NCI-H2227 treated with DMSO at 0.1 percent for 48 hours (cell line): ENCODE data around the gene TTC8.
"Not testable (repeated sequence)": the region's sequence is repeated elsewhere in the genome, so short reads cannot be mapped to it uniquely, and the experiment has no call there.

ENCODE experiments used
- DNase-seq: peaks from one replicate; lab custom pipeline; 2025; lab: John Stamatoyannopoulos, UW

TTC8 gene

DNA sequence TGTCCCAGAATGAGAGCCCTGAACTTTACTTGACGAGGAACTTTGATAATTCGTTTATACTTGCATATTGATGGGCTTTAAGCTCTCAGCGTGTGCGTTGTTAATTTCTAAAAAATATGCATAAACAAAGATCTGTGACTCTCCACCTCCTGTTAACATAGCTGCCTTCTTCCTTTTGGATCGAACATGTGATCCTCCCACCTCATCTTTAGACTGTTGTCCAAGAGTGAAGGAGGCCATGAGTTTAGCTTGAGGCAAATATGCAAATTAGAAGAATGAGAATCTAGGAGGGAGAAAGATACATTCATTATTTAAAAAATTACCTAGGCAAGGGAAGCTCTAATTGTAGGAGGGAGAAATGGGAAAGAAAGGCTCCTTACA is 617 bp downstream of the TTC8 start:
- DNase-seq = no peak

GRCh38 chr14:88825503-88825902 is 1.1 kb downstream of the TTC8 start:
- DNase-seq = peak; percentile 52

- DNase-seq = no peak
Observed at GRCh38 chr14:88829188-88829587, 4.7 kb downstream of the TTC8 start.

DNA sequence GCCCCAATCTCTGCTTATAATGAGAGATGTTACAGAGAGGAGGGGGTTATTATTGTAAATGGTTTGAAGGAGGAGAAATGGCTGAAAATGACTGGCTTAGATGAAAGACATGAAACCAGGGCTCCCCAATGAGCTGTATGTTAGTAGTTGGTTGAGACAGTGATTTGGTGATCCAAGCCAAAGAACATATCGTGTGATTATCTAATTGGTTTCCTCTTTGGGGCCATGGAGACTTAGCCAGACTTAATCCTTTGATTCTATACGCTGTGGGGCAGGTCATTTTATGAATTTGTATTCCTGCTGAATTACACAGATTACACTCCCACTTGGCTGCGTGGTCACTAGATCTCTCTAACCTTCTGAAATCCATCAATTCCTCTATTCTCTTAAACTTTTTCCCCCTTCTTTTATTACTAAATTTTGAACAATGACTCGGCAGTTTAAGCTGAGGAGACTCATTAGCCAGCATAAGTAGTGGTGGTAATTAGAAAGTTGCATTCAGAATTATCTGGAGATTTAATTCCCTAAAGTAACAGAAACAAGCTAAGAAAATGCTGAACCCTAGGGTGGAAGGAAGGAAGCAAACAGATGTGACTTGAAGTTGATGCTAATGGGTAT is 5.3 kb downstream of the TTC8 start:
- peak; percentile 46 for DNase-seq

GRCh38 chr14:88831284-88831683 is 6.8 kb downstream of the TTC8 start:
- DNase-seq = no peak

DNA sequence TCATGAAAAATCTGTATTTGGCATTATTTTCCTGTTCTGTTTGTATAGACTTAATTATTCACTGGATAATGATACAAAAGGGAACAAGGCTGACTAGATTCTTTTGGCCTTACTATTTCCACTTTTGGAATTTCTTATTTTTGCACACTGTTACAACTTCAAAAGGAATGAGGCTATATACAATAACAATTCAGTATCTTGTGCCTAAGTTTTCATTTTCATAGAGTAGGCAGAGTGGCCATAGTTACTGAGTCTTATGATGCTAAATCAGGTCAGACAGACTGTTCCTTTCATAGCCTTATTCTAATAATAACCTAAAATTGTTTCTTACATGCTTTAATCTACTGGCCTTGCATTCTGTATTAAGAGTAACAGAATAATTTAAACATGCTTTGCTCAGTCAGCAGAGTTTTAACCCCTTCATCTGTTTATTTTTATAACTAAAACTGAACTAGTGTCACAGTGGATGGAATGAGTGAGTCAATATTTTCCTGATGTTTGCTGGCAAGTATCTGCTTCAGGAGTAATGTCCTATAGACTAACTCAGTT is 10.5 kb downstream of the TTC8 start:
- no peak for DNase-seq

GRCh38 chr14:88835661-88836060 is 11.2 kb downstream of the TTC8 start:
- DNase-seq = no peak

DNA sequence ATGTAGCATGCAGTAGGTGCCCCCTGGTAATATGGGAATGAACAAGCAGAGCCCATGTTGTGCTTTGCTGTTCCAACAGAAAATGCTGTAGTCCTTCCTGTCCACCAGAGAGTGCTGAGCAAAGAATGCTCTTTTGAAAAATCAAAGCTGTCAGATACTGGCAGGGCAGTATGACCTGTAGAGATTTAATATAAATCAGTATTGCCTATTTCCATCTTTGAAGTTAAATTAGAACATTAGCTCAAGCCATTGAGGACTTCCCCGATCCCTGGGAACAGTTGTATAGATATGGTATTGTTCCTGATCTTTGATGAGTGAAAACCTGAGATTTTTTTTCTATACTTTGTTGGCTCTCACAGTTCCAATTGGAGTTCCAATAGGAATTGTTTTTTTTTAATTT is 13.0 kb downstream of the TTC8 start:
- no peak for DNase-seq

DNA sequence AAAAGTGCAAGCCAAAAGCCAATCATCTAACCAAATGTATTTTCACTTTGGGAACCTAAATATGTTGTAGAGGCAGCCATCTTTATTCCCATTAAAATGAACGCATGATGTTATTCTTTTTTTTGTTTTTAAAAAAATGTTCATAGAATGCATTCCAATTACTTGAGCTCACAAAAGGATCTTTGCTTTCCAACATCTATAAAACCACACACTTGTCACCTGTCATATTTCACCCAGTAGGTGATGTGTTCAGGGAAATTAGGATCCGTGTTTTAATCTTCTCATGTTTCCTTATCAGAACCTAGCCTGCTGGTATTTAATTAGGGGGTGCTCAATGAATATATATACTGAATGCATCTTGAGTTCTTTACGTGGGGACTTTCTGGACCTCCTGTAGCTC is 13.6 kb downstream of the TTC8 start:
- no peak for DNase-seq

- no peak for DNase-seq
Observed at GRCh38 chr14:88840926-88841325, 16.5 kb downstream of the TTC8 start.

DNA sequence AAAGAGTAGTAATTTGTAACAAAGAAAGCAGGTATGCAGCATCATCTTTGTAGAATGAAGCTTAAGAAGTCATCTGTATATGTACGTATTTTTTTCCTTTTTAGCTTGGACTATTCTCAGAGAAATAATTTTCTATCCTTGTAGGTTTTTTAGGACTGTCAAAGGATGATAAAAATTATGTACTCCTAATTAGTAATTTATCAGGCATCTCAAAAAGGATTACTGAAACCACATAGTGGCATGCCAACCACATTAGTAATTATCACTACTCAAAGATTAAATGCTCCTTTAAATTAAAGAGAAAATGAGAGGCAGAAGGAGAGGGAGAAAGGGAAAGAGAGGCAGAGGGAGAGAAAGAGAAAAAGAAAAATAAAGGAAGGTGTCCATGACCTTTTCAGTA is 17.3 kb downstream of the TTC8 start:
- DNase-seq = no peak

DNA sequence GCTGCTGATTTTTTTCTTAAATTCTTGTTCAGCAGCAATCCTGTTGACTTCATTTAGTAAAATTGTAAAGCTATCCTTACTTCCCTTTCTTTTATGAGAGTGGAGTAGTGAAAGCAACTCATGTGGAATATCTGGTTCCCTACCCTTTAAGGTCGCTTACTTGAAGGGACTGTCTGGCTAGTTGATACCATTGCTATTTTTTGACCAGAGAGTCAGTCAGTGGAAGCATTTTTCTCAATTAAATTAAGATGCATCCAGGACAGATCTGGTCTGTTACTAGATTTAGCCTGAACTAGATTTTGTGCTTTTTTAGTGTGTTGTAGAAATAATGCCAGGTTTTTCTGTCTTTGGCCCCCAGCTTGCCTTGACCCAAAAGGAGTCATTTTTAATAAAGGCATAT is 18.0 kb downstream of the TTC8 start:
- no peak for DNase-seq

DNA sequence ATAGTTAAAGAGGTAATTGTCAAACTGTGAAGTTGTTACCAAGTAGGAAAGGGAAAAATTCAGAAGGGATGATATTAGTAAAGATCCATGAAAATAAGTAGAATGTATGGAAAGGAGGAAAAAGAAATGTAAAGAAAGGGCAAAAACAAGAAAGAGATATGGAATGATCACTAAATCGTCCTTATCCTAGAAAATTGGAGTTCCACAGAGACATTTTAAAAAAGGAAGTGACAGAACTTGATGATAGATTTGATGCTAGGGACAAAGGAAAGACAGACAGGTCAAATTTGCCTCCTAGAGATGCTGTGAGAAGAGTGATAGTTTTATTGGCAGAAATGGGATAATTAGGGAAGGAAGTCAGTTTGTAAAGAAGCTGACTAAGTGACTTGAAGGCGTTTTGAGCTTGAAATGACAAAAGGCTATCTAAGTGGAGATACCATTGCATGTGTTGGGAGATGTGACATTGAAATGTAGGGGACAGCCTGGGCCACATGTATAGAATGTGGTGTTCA is 20.6 kb downstream of the TTC8 start:
- DNase-seq = no peak

DNA sequence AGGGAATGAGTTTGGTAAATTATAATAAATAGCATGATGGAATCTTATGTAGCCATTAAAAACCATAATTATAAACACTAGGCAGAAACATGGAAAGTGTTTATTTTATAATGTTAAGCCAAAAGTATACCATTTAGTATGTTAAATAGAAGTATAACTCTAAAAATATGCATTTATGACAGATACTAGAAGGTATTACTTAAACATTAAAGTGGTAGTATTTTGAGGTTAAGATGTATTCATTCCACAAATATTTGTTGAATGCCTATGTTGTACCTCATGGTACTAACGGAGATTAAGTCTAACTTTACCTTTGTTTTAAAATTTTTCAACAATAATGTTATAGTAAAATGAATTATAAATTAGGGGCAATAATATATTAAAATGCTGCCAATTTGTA is 24.1 kb downstream of the TTC8 start:
- no peak for DNase-seq

GRCh38 chr14:88849716-88850115 is 25.3 kb downstream of the TTC8 start:
- DNase-seq = no peak

DNA sequence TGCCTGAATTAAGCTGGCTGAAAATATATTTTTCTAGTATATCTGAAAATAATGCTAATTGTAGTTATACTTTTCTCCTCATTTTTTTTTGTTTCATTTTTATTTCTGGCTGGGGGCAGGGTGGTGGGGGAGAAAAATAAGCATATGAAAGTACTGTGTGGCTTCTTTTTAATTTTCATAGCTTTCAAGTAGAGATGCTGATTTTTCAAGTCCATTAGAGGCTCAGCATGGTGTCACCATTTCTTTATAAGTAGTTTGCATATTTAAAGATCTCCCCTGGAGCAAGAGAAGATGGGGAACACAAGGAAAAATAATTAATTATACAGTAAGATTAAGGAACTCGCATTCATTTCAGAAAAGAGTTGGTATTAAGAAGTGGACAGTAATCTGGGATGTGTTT is 27.1 kb downstream of the TTC8 start:
- DNase-seq = no peak

- no peak for DNase-seq
Observed at GRCh38 chr14:88852632-88853031, 28.2 kb downstream of the TTC8 start.

DNA sequence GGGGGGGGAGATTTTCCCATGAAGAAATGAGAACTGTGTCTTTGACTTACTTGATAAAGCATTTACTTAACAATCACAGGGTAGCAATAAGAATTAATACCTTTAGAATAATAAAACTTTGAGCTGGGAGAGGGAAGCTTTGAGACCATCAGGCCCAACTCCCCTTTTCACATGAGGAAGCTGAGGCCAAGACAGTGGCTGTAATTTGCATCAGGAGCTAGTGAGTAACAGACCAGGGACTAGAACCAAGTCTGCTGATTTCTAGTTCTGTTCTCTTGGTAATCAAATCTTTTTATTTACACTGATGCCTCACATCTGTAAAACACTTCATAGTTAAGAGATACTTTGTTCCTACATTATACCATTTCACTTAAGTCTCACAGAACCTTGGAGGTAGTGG is 28.7 kb downstream of the TTC8 start:
- no peak for DNase-seq

GRCh38 chr14:88856786-88857366 is 32.4 kb downstream of the TTC8 start:
- DNase-seq = peak; percentile 7

DNA sequence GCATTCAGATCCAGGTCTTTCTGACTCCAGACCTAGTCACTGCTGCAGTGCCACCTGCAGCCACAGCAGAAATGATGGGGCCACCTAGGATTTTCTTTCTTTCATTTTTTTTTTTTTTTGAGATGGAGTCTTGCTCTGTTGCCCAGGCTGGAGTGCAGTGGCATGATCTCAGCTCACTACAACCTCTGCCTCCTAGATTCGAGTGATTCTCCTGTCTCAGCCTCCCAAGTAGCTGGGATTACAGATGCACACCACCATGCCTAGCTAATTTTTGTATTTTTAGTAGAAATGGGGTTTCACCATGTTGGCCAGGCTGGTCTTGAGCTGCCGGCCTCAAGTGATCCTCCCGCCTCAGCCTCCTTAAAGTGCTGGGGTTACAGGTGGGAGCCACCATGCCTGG is 33.4 kb downstream of the TTC8 start:
- DNase-seq = not testable (repeated sequence)

DNA sequence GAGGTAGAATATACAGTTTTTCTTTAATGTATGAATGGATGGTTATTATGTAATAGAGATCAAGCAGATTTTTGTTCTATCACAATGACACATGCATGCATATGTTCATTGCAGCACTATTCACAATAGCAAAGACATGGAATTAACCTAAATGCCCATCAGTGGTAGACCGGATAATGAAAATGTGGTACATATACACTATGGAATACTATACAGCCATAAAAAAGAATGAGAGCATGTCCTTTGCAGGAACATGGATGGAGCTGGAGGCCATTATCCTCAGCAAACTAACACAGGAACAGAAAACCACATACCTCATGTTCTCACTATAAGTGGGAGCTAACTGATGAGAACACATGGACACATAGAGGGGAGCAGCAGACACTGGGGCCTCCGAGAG is 34.7 kb downstream of the TTC8 start:
- DNase-seq = not testable (repeated sequence)

DNA sequence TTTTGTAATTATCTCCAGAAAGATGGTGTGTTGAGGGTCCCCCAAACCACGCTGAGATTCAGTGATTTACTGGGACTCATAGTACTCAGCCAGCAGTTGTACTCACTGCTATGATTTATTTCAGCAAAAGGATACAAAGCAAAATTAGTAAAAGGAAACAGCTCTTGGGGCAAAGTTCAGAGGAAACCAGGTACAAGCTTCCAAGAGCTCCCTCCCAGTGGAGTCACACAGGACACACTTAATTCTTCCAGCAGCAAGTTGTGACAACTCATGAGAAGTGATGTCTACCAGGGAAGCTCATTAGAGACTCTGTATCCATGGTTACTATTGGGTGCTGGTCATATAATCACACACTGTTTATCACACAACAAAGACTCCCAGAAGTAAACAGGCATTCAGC is 38.7 kb downstream of the TTC8 start:
- DNase-seq = no peak

DNA sequence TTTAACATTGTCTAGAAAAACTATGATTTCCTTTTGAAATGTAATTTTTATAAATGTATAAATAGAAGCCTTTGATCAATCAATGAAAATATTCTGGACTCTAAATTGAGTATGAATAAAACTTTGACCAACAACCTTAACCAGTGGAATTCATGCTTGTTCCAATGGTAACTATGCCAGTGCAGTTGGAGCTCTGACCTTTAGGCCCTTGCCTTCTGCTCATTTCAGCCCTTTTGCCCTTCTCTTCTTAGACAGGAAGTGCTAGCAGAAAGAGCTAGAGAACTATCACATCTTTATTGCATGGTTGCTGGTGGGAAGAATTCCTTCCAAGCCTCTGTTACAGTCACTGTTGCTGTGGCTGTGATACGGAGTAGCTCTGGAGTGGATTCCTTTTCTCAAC is 39.7 kb downstream of the TTC8 start:
- no peak for DNase-seq

DNA sequence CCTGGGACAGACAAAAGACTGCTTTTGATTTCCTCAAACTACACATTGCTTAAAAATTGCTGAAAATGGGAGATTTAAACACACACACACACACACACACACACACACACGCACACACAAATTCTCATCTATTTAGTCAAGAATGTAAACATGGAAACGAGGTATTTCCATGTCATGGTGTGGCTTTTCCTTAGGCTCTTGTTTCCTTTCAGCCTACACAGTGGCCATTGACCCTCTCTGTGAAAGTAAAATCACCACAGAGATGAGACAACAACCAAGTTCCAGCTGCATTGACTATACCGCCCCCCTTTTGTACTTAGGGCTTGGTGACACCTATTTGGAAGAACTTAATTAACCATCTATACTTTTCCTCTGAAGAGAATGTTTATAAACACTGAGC is 41.9 kb downstream of the TTC8 start:
- no peak for DNase-seq
